GM19438 (cell line): ENCODE data around the gene UBD.

Experiments used
- ATAC-seq: cut with Tn5 transposase; IDR thresholded peaks from one replicate; pipeline ENCODE4 v1.9.1; 2021; ENCODE audit warnings: low read depth; ENCODE audit not compliant: unreplicated experiment

Gene UBD

GRCh38 chr6:29524044-29524443 is 35.5 kb downstream of the UBD start:
- no peak for ATAC-seq

- no peak for ATAC-seq
These were observed 37.3 kb downstream of the UBD start for GRCh38 chr6:29522227-29522626.

GRCh38 chr6:29521006-29521680 is 38.4 kb downstream of the UBD start:
- ATAC-seq = no peak

GRCh38 chr6:29520232-29520631 is 39.3 kb downstream of the UBD start:
- no peak for ATAC-seq

GRCh38 chr6:29519291-29520010 is 40.1 kb downstream of the UBD start:
- no peak for ATAC-seq

- no peak for ATAC-seq
These were observed 41.6 kb downstream of the UBD start for GRCh38 chr6:29517728-29518440.

GRCh38 chr6:29517245-29517644 is 42.3 kb downstream of the UBD start:
- no peak for ATAC-seq

GRCh38 chr6:29516108-29516507 is 43.4 kb downstream of the UBD start:
- no peak for ATAC-seq

- ATAC-seq = no peak
These were observed 48.7 kb downstream of the UBD start for GRCh38 chr6:29510746-29511300.

- no peak for ATAC-seq
These were observed 49.3 kb downstream of the UBD start for GRCh38 chr6:29510202-29510601.

GRCh38 chr6:29509711-29510110 is 49.8 kb downstream of the UBD start:
- ATAC-seq = no peak

GRCh38 chr6:29509239-29509638 is 50.3 kb downstream of the UBD start:
- no peak for ATAC-seq

- ATAC-seq = no peak
These were observed 52.2 kb downstream of the UBD start for GRCh38 chr6:29507319-29507718.

- ATAC-seq = no peak
These were observed 53.0 kb downstream of the UBD start for GRCh38 chr6:29506446-29507067.

- no peak for ATAC-seq
These were observed 53.7 kb downstream of the UBD start for GRCh38 chr6:29505808-29506207.
